ENCODE results near the gene TCFL5.

DNA sequence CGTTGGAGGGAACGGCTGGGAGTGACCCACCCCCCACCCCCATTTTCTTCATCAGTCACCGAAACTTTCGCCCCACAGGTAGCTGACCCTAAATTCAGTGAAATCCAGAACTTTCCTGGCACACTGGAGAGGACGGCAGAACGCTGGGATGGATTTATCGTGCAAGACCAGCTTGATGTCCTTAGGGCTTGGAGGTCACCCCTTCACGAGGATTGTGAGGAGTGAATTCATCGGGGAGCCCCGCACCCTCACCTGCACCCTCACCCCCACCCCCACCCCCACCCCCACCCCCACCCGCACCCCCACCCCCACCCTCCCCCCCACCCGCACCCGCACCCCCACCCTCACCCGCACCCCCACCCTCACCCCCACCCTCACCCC, 13.3 kb upstream of the TCFL5 start:
- TF ChIP-seq, protein P1, sequence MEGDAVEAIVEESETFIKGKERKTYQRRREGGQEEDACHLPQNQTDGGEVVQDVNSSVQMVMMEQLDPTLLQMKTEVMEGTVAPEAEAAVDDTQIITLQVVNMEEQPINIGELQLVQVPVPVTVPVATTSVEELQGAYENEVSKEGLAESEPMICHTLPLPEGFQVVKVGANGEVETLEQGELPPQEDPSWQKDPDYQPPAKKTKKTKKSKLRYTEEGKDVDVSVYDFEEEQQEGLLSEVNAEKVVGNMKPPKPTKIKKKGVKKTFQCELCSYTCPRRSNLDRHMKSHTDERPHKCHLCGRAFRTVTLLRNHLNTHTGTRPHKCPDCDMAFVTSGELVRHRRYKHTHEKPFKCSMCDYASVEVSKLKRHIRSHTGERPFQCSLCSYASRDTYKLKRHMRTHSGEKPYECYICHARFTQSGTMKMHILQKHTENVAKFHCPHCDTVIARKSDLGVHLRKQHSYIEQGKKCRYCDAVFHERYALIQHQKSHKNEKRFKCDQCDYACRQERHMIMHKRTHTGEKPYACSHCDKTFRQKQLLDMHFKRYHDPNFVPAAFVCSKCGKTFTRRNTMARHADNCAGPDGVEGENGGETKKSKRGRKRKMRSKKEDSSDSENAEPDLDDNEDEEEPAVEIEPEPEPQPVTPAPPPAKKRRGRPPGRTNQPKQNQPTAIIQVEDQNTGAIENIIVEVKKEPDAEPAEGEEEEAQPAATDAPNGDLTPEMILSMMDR (IDR thresholded peaks at IDR 0.05; ENCODE audit: low read length), result no peak
- no peak for TF ChIP-seq EZH2 (IDR thresholded peaks at IDR 0.05; ENCODE audit: borderline replicate concordance, low read length)

Measured in OCI-LY1 (cell line).